Activated CD8-positive, alpha-beta T cell treated with anti-CD3 and anti-CD28 coated beads for 36 hours (primary cell): Measurements from ENCODE around the gene CDKN2A. TPM values are rescaled to one million over a fixed set of nuclear protein-coding genes. Genes with fewer than 3 reads are reported as not detected.

Experiments
- ATAC-seq: fragments of 200-7000 bp; cut with Tn5 transposase; one replicate; pipeline ENCODE4 v1.10.0; 2021; ENCODE audit warnings: mild to moderate bottlenecking, moderate library complexity
- CTCF ChIA-PET: fragments of 350-600 bp; sonication (Branson Sonifier 250); formaldehyde crosslinking; loops from one replicate; lab custom pipeline; 2021; ENCODE audit warnings: antibody characterized with exemption; lab: Charles Lee
- POLR2A ChIA-PET: fragments of 350-600 bp; sonication (Branson Sonifier 250); formaldehyde crosslinking; loops from one replicate; lab custom pipeline; 2021; ENCODE audit warnings: antibody characterized with exemption; lab: Charles Lee
- DNase-seq: peaks from one replicate; pipeline ENCODE4 v3.0.0-alpha.2; 2020
- H3K27ac Mint-ChIP-seq: one replicate; pipeline ENCODE4 v1.8.0; 2021; ENCODE audit warnings: mild to moderate bottlenecking, mixed read lengths
- H3K27me3 Mint-ChIP-seq: one replicate; pipeline ENCODE4 v1.8.0; 2021; ENCODE audit warnings: mixed read lengths
- H3K36me3 Mint-ChIP-seq: one replicate; pipeline ENCODE4 v1.8.0; 2021; ENCODE audit warnings: low read depth, mixed read lengths
- H3K4me1 Mint-ChIP-seq: one replicate; pipeline ENCODE4 v1.8.0; 2021; ENCODE audit warnings: low read depth, mixed read lengths
- H3K4me3 Mint-ChIP-seq: one replicate; pipeline ENCODE4 v1.8.0; 2021; ENCODE audit warnings: mild to moderate bottlenecking, moderate library complexity, mixed read lengths
- H3K9me3 Mint-ChIP-seq: one replicate; pipeline ENCODE4 v1.8.0; 2021; ENCODE audit warnings: mixed read lengths
- intact Hi-C: fragments of 100-400 bp; cut with micrococcal nuclease; formaldehyde crosslinking; loops from one replicate; pipeline ENCODE4 v1.10.0; 2022
- total RNA-seq, 2 experiments: library from RNA; stranded (reverse); gene quantifications; one replicate each; pipeline ENCODE4 v1.2.3, GENCODE V29; 2021
- TF ChIP-seq, protein P1 (sequence below): fragments of 200-600 bp; IDR thresholded peaks from one replicate; pipeline ENCODE4 v1.8.0; 2022; ENCODE audit warnings: antibody characterized with exemption, mild to moderate bottlenecking

CDKN2A gene
- total RNA-seq, 2 experiments from 2014 or later = 2.1 to 2.5 TPM

GRCh38 chr9:21993007-21993406, 1.2 kb downstream of the CDKN2A start:
- ChIA-PET CTCF (interaction anchor here (2.2 to 4.8 kb wide), 2 partner anchors 16 to 45 kb away, joined by 7 to 30 read pairs; partner anchors contain the start of gene CDKN2B), POLR2A (interaction anchor here (0.6 kb wide), 1 partner anchor 189 kb away, joined by 4 read pairs; no protein-coding TSS in a partner anchor)
- Mint-ChIP-seq H3K4me1 (peaks cover 13% of the 10 kb centered on the region), H3K27me3 (peaks cover 55% of the 10 kb centered on the region), H3K4me3 (peak overlapping the region; percentile 96), H3K27ac (no peak overlapping the region), H3K36me3 (peaks cover 5% of the 10 kb centered on the region), H3K9me3 (no peaks in the 10 kb centered on the region)
- DNase-seq (no peak), ATAC-seq (no peak)
- TF ChIP-seq, protein P1, sequence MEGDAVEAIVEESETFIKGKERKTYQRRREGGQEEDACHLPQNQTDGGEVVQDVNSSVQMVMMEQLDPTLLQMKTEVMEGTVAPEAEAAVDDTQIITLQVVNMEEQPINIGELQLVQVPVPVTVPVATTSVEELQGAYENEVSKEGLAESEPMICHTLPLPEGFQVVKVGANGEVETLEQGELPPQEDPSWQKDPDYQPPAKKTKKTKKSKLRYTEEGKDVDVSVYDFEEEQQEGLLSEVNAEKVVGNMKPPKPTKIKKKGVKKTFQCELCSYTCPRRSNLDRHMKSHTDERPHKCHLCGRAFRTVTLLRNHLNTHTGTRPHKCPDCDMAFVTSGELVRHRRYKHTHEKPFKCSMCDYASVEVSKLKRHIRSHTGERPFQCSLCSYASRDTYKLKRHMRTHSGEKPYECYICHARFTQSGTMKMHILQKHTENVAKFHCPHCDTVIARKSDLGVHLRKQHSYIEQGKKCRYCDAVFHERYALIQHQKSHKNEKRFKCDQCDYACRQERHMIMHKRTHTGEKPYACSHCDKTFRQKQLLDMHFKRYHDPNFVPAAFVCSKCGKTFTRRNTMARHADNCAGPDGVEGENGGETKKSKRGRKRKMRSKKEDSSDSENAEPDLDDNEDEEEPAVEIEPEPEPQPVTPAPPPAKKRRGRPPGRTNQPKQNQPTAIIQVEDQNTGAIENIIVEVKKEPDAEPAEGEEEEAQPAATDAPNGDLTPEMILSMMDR = no peak
- intact Hi-C loops = no loop called here

DNA sequence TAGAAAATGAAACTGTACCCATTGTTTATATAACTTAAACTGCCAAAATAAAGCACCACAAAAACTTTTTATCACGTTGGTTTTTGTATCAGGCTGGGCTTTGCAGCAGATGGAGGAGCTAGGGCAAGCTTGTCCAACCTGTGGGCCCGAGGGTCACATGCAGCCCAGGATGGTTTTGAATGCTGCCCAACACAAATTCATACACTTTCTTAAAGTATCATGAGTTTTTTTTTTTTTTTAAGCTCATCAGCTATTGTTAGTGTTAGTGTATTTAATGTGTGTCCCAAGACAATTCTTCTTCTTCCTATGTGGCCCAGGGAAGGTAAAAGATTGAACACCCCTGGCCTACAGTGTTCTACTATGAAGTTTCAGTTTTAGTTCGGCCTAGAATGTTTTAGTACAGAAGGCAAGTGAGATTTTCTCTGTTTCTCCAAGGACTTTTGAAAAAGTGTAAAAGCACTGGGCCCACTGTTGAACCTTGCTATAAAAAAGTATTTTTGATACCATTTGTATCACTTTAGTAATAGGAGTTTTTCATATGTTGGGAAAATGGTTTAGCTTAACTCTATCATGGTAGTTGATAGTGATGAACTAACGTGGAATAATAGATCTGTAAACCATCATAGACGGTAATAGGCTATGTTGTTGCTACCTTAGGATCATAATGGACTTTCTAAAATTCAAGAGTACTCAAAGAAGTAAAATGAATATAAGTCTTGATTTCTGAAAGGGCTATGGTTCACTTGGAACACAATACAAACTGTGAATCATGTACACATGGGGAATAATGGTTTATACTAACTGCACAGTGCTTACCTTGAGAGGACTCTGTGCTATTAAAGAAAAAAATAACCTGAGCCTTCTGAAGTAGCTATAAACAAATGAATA, 2.9 kb downstream of the CDKN2A start:
- no peak for ATAC-seq
- H3K4me1 Mint-ChIP-seq = peaks cover 12% of the 10 kb centered on the region
- no peaks in the 10 kb centered on the region for H3K9me3 Mint-ChIP-seq
- peaks cover 5% of the 10 kb centered on the region for H3K36me3 Mint-ChIP-seq
- no peak overlapping the region for H3K4me3 Mint-ChIP-seq
- peaks cover 57% of the 10 kb centered on the region for H3K27me3 Mint-ChIP-seq
- no peak overlapping the region for H3K27ac Mint-ChIP-seq
- DNase-seq = no peak
- POLR2A ChIA-PET = no interaction called here
- CTCF ChIA-PET = interaction anchor here (1.0 to 4.8 kb wide), 3 partner anchors 10 to 23 kb away, joined by 3 to 30 read pairs (median 4); partner anchors contain the start of gene CDKN2B
- intact Hi-C loops = no loop called here
- TF ChIP-seq, protein P1 = no peak

GRCh38 chr9:21989440-21990189, 4.6 kb downstream of the CDKN2A start:
- DNase-seq (no peak), ATAC-seq (no peak)
- no peak overlapping the region for H3K4me3 Mint-ChIP-seq
- CTCF ChIA-PET = interaction anchor here (0.7 to 4.8 kb wide), 2 partner anchors 19 to 136 kb away, joined by 3 to 30 read pairs; partner anchors contain the start of gene CDKN2B
- H3K27me3 Mint-ChIP-seq = peaks cover 57% of the 10 kb centered on the region
- POLR2A ChIA-PET = no interaction called here
- no peaks in the 10 kb centered on the region for H3K9me3 Mint-ChIP-seq
- H3K36me3 Mint-ChIP-seq = peaks cover 5% of the 10 kb centered on the region
- intact Hi-C loops = no loop called here
- TF ChIP-seq, protein P1 = no peak
- H3K27ac Mint-ChIP-seq = no peak overlapping the region
- H3K4me1 Mint-ChIP-seq = peaks cover 10% of the 10 kb centered on the region

DNA sequence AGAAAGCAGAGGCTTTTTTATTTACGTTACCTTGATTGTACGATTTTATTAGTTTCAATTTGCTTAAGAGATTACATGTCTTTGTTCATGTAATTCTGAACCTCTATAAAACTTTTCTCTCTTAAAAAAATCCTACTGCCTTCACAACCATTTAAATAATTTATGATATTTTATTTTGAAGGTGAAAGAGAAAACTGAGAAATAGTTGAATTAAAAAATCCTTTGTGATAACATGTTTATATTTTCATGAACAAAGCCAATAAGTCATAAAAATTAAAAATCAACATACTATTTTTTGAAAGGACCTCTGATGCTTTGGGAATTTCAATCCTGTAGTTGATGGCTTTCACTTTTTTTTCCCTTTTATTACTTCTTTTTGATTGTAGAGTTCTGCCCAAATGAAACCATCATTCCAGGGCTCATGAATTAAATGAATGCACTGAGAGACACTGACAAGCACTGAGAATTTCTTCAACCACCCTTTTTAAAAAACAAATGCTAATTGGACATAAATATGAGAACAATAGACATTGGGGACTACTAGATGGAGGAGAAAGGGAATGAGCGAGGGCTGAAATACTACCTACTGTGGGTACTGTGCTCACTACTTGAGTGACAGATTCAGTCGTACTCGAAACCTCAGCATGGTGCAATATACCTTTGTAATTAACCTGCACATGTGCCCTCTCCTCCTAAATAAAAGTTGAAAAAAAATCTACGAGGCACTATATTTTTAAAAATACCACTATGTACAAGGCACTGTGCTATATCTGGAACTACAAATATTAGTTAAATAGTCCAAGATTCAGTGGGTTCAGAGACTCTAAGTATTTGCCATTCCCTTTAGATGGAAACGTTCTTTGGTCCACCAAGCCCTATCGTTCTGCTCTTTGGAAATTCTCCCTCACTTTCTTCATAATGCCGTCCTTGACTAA, 5.9 kb downstream of the CDKN2A start:
- no peak overlapping the region for H3K27ac Mint-ChIP-seq
- ChIA-PET POLR2A (no interaction called here), CTCF (no interaction called here)
- H3K4me1 Mint-ChIP-seq = peaks cover 6% of the 10 kb centered on the region
- ATAC-seq (no peak), DNase-seq (no peak)
- no peaks in the 10 kb centered on the region for H3K9me3 Mint-ChIP-seq
- intact Hi-C loops = no loop called here
- peaks cover 62% of the 10 kb centered on the region for H3K27me3 Mint-ChIP-seq
- H3K4me3 Mint-ChIP-seq = no peak overlapping the region
- TF ChIP-seq, protein P1 = no peak
- H3K36me3 Mint-ChIP-seq = peaks cover 5% of the 10 kb centered on the region
